Measurements from ENCODE around the gene TMPRSS13.

Gene TMPRSS13

GRCh38 chr11:117855912-117856651 is 73.1 kb downstream of the TMPRSS13 start:
- DNase-seq (ENCODE audit: low read depth, low spot score): no peak

- no peak for DNase-seq (ENCODE audit: low read depth, low spot score)
These were observed 73.9 kb downstream of the TMPRSS13 start for GRCh38 chr11:117855186-117855845.

- DNase-seq (ENCODE audit: low read depth, low spot score): no peak
These were observed 76.9 kb downstream of the TMPRSS13 start for GRCh38 chr11:117852309-117852708.

DNA sequence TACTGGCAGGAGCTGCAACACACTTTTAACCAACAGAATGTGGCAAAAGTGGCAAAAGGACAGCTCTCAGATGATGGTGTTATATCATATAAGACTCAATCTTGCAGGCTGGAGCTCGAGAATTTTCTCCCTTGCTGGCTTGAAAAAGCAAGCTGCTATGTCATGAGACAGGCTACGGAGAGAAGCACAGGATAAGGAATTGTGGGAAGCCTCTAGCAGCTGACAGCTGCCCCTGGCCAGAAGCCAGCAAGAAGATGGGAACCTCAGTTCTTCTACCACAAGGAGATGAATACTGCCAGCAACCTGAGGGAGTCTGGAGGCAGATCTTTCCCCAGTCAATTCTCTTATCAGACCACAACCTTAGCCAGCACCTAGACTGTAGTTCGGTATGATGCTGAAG is 77.3 kb downstream of the TMPRSS13 start:
- no peak for DNase-seq (ENCODE audit: low read depth, low spot score)

GRCh38 chr11:117851106-117851505 is 78.1 kb downstream of the TMPRSS13 start:
- no peak for DNase-seq (ENCODE audit: low read depth, low spot score)
